Measurements from ENCODE around the gene RMRP. TPM values are rescaled to one million over a fixed set of nuclear protein-coding genes. Genes with fewer than 3 reads are reported as not detected.

RMRP gene
- total RNA-seq, 1 experiment from 2014 or later: 36,790 TPM

- ATAC-seq (no peak), DNase-seq (no peak)
- no peak overlapping the region for H3K4me2 ChIP-seq (ENCODE audit: low read length)
- H3K36me3 ChIP-seq (ENCODE audit: low read depth, low read length): no peaks in the 10 kb centered on the region
- intact Hi-C loops (cut with micrococcal nuclease): loop anchor here (10.0 kb wide), 1 partner anchor 145 kb away; the partner anchor contains the start of gene NPR2
- no TSS peak for BruUV-seq (replicated peaks)
- TF ChIP-seq EZH2phosphoT487 (IDR thresholded peaks at IDR 0.05; ENCODE audit: borderline replicate concordance, low read length) (no peak), CTCF (conservative IDR thresholded peaks at IDR 0.05; ENCODE audit: low read depth, low read length) (no peak), EZH2 (IDR thresholded peaks at IDR 0.05; ENCODE audit: low read length, unreplicated experiment) (no peak)
- no peaks in the 10 kb centered on the region for H4K20me1 ChIP-seq (ENCODE audit: low read length)
- no peak overlapping the region for H2AFZ ChIP-seq (ENCODE audit: low read length)
- H3K4me1 ChIP-seq (ENCODE audit: insufficient read depth, low read length): peaks cover 18% of the 10 kb centered on the region
- POLR2A ChIA-PET (ENCODE audit: unreplicated experiment): no interaction called here
- no peak overlapping the region for H3K27ac ChIP-seq (ENCODE audit: low read length)
- no peaks in the 10 kb centered on the region for H3F3A ChIP-seq (ENCODE audit: low read length, unreplicated experiment)
- no peaks in the 10 kb centered on the region for H3K27me3 ChIP-seq (ENCODE audit: low read length)
- CTCF ChIA-PET: no interaction called here
- H3K9me3 ChIP-seq (ENCODE audit: low read length): no peaks in the 10 kb centered on the region
- H3K4me3 ChIP-seq (ENCODE audit: low read length): no peak overlapping the region
- no peaks in the 10 kb centered on the region for H3K79me2 ChIP-seq (ENCODE audit: low read length)
- H3K9me2 ChIP-seq (replicated peaks; ENCODE audit: low read length): no peaks in the 10 kb centered on the region
- no peak overlapping the region for H3K9ac ChIP-seq (ENCODE audit: low read length)
These were observed 8.1 kb downstream of the RMRP start for GRCh38 chr9:35649431-35650340.

- Histone ChIP-seq H4K20me1 (ENCODE audit: low read length) (no peaks in the 10 kb centered on the region), H3K9me3 (ENCODE audit: low read length) (no peaks in the 10 kb centered on the region), H3K79me2 (ENCODE audit: low read length) (no peaks in the 10 kb centered on the region), H2AFZ (ENCODE audit: low read length) (peak overlapping the region; percentile 97), H3K4me1 (ENCODE audit: insufficient read depth, low read length) (peaks cover 5% of the 10 kb centered on the region), H3F3A (ENCODE audit: low read length, unreplicated experiment) (no peaks in the 10 kb centered on the region), H3K36me3 (ENCODE audit: low read depth, low read length) (no peaks in the 10 kb centered on the region), H3K4me2 (ENCODE audit: low read length) (peak overlapping the region; percentile 90), H3K4me3 (ENCODE audit: low read length) (peak overlapping the region; percentile 90), H3K27ac (ENCODE audit: low read length) (no peak overlapping the region), H3K9me2 (replicated peaks; ENCODE audit: low read length) (no peaks in the 10 kb centered on the region), H3K27me3 (ENCODE audit: low read length) (no peaks in the 10 kb centered on the region), H3K9ac (ENCODE audit: low read length) (peak overlapping the region; percentile 66)
- peak; percentile 70 for TF ChIP-seq CTCF (conservative IDR thresholded peaks at IDR 0.05; ENCODE audit: low read depth, low read length)
- TF ChIP-seq EZH2 (IDR thresholded peaks at IDR 0.05; ENCODE audit: low read length, unreplicated experiment): no peak
- peak; percentile 87 for DNase-seq
- POLR2A ChIA-PET (ENCODE audit: unreplicated experiment): no interaction called here
- CTCF ChIA-PET: interaction anchor here (1.0 kb wide), 1 partner anchor 14 kb away, joined by 5 read pairs; no protein-coding TSS in a partner anchor
- peak; percentile 97 for ATAC-seq
- intact Hi-C loops (cut with micrococcal nuclease): loop anchor here (1.0 kb wide), 1 partner anchor 42 kb away; no protein-coding TSS in a partner anchor
- BruUV-seq (replicated peaks): no TSS peak
These were observed 11.1 kb downstream of the RMRP start for GRCh38 chr9:35646533-35647265.
